Natural killer cell (primary cell): ENCODE data around the gene VAMP8. TPM values are rescaled to one million over a fixed set of nuclear protein-coding genes. Genes with fewer than 3 reads are reported as not detected.

Experiments
- ATAC-seq, 3 donors: fragments of 150-1000 bp in 2 of 3; fragments of 200-7000 bp in 1 of 3; cut with Tn5 transposase; 1 replicate in 1 of 3; 2 replicates in 2 of 3; pipeline ENCODE4 v1.10.0; 2021; ENCODE audit warnings: mild to moderate bottlenecking in 2 of 3, moderate library complexity in 2 of 3
- DNase-seq, 2 donors: peaks; one replicate each; pipeline versions ENCODE4 v3.0.0 to v3.0.0-alpha.2; 2013 to 2021; ENCODE audit warnings: mixed read lengths in 1 of 2
- H3K27ac ChIP-seq: one replicate; pipeline ENCODE4 v1.5.1; 2013; ENCODE audit warnings: mild to moderate bottlenecking, low read length
- H3K27me3 ChIP-seq: one replicate; pipeline ENCODE4 v1.6.1; 2013; ENCODE audit warnings: low read length; ENCODE audit not compliant: control insufficient read depth, insufficient read depth
- H3K36me3 ChIP-seq: one replicate; pipeline ENCODE4 v1.6.1; 2013; ENCODE audit warnings: low read length; ENCODE audit not compliant: control insufficient read depth, insufficient read depth
- H3K4me1 ChIP-seq: one replicate; pipeline ENCODE4 v1.6.1; 2013; ENCODE audit warnings: low read length; ENCODE audit not compliant: control insufficient read depth, insufficient read depth
- H3K4me3 ChIP-seq: one replicate; pipeline ENCODE4 v1.5.1; 2013; ENCODE audit warnings: low read length
- H3K9me3 ChIP-seq: one replicate; pipeline ENCODE4 v1.6.1; 2013; ENCODE audit warnings: low read length; ENCODE audit not compliant: control insufficient read depth, insufficient read depth
- H3K27ac Mint-ChIP-seq, 2 donors: one replicate each; pipeline ENCODE4 v1.8.0; 2022; ENCODE audit warnings: mild to moderate bottlenecking in 2 of 2, mixed read lengths in 2 of 2, moderate library complexity in 1 of 2
- H3K27me3 Mint-ChIP-seq, 2 donors: one replicate each; pipeline ENCODE4 v1.8.0; 2022; ENCODE audit warnings: low read depth in 2 of 2, mixed read lengths in 2 of 2
- H3K36me3 Mint-ChIP-seq: one replicate; pipeline ENCODE4 v1.8.0; 2022; ENCODE audit warnings: mixed read lengths
- H3K4me1 Mint-ChIP-seq, 2 donors: one replicate each; pipeline ENCODE4 v1.8.0; 2022; ENCODE audit warnings: mixed read lengths in 2 of 2
- H3K4me3 Mint-ChIP-seq: one replicate; pipeline ENCODE4 v1.8.0; 2022; ENCODE audit warnings: mild to moderate bottlenecking, moderate library complexity, mixed read lengths
- H3K9me3 Mint-ChIP-seq, 2 donors: one replicate each; pipeline ENCODE4 v1.8.0; 2022; ENCODE audit warnings: mixed read lengths in 2 of 2
- WGBS: methylation state at CpG from one replicate; pipeline ENCODE4 v1.1.7; 2013; ENCODE audit warnings: missing lambda C conversion rate; ENCODE audit not compliant: insufficient coverage; 5-methylcytosine and 5-hydroxymethylcytosine counted together
- intact Hi-C: fragments of 100-400 bp; cut with micrococcal nuclease; formaldehyde crosslinking; loops from one replicate; pipeline ENCODE4 v1.14.2; 2022
- total RNA-seq, 4 donors: library from RNA; stranded (reverse); fragments of 120-200 nt in 1 of 4; gene quantifications; one replicate each; pipeline versions ENCODE4 v1.2.3 to v1.2.4, GENCODE V29; 2013 to 2022
- TF ChIP-seq, protein P1 (sequence below): fragments of 200-600 bp; IDR thresholded peaks from one replicate; pipeline ENCODE4 v1.8.0; 2022; ENCODE audit warnings: antibody characterized with exemption

VAMP8 gene
- total RNA-seq, 3 donors from 2014 or later (not counting 1 experiment from before 2014, with no cell fraction given) = 105 to 116 (median 111) TPM

DNA sequence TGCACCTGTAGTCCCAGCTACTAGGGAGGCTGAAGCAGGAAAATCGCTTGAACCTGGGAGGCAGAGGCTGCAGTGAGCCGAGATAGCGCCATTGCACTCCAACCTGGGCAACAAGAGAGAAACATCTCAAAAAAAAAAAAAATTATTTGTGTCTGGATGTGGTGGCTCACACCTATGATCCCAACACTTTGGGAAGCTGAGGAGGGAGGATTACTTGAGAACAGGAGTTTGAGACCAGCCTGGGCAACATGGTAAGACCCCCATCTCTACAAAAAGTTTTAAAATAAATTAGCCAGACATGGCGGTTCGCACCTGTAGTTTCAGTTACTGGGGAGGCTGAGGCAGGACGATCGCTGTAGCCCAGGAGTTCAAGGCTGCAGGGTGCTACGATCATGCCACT is 1.6 kb upstream of the VAMP8 start:
- DNase-seq = no peak
- intact Hi-C loops = no loop called here
- peak overlapping the region; percentile 13 for H3K4me3 Mint-ChIP-seq
- ATAC-seq = no peak
- TF ChIP-seq, protein P1, sequence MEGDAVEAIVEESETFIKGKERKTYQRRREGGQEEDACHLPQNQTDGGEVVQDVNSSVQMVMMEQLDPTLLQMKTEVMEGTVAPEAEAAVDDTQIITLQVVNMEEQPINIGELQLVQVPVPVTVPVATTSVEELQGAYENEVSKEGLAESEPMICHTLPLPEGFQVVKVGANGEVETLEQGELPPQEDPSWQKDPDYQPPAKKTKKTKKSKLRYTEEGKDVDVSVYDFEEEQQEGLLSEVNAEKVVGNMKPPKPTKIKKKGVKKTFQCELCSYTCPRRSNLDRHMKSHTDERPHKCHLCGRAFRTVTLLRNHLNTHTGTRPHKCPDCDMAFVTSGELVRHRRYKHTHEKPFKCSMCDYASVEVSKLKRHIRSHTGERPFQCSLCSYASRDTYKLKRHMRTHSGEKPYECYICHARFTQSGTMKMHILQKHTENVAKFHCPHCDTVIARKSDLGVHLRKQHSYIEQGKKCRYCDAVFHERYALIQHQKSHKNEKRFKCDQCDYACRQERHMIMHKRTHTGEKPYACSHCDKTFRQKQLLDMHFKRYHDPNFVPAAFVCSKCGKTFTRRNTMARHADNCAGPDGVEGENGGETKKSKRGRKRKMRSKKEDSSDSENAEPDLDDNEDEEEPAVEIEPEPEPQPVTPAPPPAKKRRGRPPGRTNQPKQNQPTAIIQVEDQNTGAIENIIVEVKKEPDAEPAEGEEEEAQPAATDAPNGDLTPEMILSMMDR = no peak
- no peaks in the 10 kb centered on the region for H3K9me3 ChIP-seq
- no peak overlapping the region for H3K4me3 ChIP-seq
- H3K27me3 Mint-ChIP-seq = peaks cover 0 to 7% of the 10 kb centered on the region in 2 donors
- H3K36me3 Mint-ChIP-seq = no peaks in the 10 kb centered on the region
- H3K4me1 ChIP-seq = peaks cover 31% of the 10 kb centered on the region
- no peaks in the 10 kb centered on the region for H3K27me3 ChIP-seq
- H3K36me3 ChIP-seq = peaks cover 2% of the 10 kb centered on the region
- WGBS = 93% methylated on average over 7 of the region's 8 CpGs
- H3K4me1 Mint-ChIP-seq = peaks cover 28 to 35% of the 10 kb centered on the region in 2 donors
- H3K9me3 Mint-ChIP-seq = no peaks in the 10 kb centered on the region
- H3K27ac ChIP-seq = no peak overlapping the region
- no peak overlapping the region for H3K27ac Mint-ChIP-seq

DNA sequence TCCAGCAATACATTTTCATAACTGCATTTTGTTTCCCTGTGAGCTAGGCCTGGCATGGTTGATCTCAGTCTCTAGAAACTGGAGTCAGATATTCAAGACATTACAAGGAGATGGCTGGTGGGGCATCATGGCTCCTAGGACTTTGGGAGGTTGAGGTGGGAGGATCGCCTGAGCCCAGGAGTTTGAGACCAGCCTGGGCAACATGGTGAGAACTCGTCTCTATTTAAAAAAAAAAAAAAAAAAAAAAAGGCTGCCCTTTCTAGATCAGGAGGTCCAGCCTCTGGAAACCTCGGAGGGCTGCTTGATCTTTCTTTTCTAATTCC is 362 bp upstream of the VAMP8 start:
- Histone ChIP-seq H3K27me3 (no peaks in the 10 kb centered on the region), H3K9me3 (no peaks in the 10 kb centered on the region), H3K27ac (peak overlapping the region; percentile 77), H3K4me1 (peaks cover 31% of the 10 kb centered on the region), H3K4me3 (peak overlapping the region; percentile 70), H3K36me3 (peaks cover 10% of the 10 kb centered on the region)
- no peaks in the 10 kb centered on the region for H3K9me3 Mint-ChIP-seq
- ATAC-seq = no peak
- 33% methylated on average over 3 of the region's 3 CpGs for WGBS
- TF ChIP-seq, protein P1 = no peak
- intact Hi-C loops = no loop called here
- peak overlapping the region; percentile 86 to 95 for H3K27ac Mint-ChIP-seq
- no peaks in the 10 kb centered on the region for H3K27me3 Mint-ChIP-seq
- peaks cover 28 to 35% of the 10 kb centered on the region in 2 donors for H3K4me1 Mint-ChIP-seq
- no peaks in the 10 kb centered on the region for H3K36me3 Mint-ChIP-seq
- no peak for DNase-seq
- peak overlapping the region; percentile 93 for H3K4me3 Mint-ChIP-seq

DNA sequence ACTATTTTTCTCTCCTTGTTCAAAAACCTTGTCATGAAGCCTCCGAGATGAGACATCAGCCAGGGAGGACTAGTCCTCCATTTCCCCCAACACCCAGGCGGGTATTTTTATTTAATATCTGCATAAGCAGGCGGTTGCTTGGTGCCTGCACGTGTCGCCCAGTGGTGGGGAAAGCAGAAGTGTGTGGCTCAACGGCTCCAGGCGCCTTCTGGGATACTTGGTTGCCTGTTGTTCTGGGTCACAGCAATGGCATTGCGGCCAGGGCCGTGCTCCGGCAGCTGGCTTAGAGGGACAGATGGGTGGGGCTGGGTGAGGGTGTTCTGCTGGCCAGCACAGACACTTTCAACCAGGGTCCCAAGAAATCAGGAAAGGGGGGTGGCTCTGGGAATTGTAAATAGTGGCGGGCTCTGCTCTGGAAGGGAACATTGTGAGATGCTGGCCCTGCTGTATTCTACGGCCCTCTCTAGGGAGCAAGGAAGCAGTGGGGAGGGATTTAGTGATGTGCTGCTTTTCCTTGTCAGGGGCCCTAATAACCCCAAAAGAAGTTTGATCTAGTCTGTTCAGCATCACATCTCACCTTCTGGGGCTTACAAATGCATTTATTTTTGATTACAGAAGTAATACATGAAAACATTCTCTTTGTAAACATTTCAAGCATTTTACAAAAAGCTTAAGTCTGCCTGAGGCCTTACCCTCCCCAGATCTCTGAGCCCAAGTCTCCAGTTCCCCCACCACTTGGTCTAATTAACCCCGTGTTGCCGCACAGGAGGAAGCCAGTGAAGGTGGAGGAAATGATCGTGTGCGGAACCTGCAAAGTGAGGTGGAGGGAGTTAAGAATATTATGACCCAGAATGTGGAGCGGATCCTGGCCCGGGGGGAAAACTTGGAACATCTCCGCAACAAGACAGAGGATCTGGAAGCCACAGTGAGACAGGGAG is 1.1 kb downstream of the VAMP8 start:
- Histone ChIP-seq H3K4me1 (peaks cover 35% of the 10 kb centered on the region), H3K27ac (peak overlapping the region; percentile 77), H3K36me3 (peaks cover 16% of the 10 kb centered on the region), H3K9me3 (no peaks in the 10 kb centered on the region), H3K27me3 (no peaks in the 10 kb centered on the region), H3K4me3 (peak overlapping the region; percentile 70)
- 10% methylated on average over 19 of the region's 19 CpGs for WGBS
- H3K27me3 Mint-ChIP-seq = no peaks in the 10 kb centered on the region
- intact Hi-C loops = no loop called here
- H3K4me1 Mint-ChIP-seq = peaks cover 31 to 43% of the 10 kb centered on the region in 2 donors
- peak; percentile 28 to 46 for DNase-seq
- ATAC-seq = peak; percentile 52 to 68 (median 63)
- H3K36me3 Mint-ChIP-seq = no peaks in the 10 kb centered on the region
- H3K9me3 Mint-ChIP-seq = no peaks in the 10 kb centered on the region
- TF ChIP-seq, protein P1 = no peak
- H3K27ac Mint-ChIP-seq = peak overlapping the region; percentile 86 to 95
- H3K4me3 Mint-ChIP-seq = peak overlapping the region; percentile 93
